HAP-1 (cell line): ENCODE measurements around the gene WDR35.

Experiments
- DNase-seq, 2 experiments: peaks; one replicate each; pipeline ENCODE4 v3.0.0-alpha.2; 2016 to 2020; ENCODE audit warnings: low spot score in 2 of 2
- H3K27me3 ChIP-seq: fragments of 250-450 bp; sonication (Bioruptor Pico); 2 replicates; pipeline ENCODE4 v1.5.1; 2020; ENCODE audit warnings: low read depth, mild to moderate bottlenecking, moderate library complexity
- H3K36me3 ChIP-seq: fragments of 250-450 bp; sonication (Bioruptor Pico); replicated peaks from 2 replicates; pipeline ENCODE4 v1.5.1; 2020; ENCODE audit warnings: mild to moderate bottlenecking
- H3K4me1 ChIP-seq: fragments of 250-450 bp; sonication (Bioruptor Pico); 2 replicates; pipeline ENCODE4 v1.5.1; 2020; ENCODE audit warnings: mild to moderate bottlenecking
- H3K4me3 ChIP-seq: fragments of 250-450 bp; sonication (Bioruptor Pico); 2 replicates; pipeline ENCODE4 v1.5.1; 2020; ENCODE audit warnings: mild to moderate bottlenecking, moderate library complexity
- H3K9me3 ChIP-seq: fragments of 250-450 bp; sonication (Bioruptor Pico); 2 replicates; pipeline ENCODE4 v1.5.1; 2020; ENCODE audit warnings: mild to moderate bottlenecking, moderate library complexity
- in situ Hi-C: fragments of 300-500 bp; cut with MboI; formaldehyde crosslinking; loops from 3 replicates; pipeline ENCODE4 v1.14.3; 2020; ENCODE audit warnings: low sequenced_read_pairs, inconsistent platforms, mixed read lengths

The WDR35 gene

DNA sequence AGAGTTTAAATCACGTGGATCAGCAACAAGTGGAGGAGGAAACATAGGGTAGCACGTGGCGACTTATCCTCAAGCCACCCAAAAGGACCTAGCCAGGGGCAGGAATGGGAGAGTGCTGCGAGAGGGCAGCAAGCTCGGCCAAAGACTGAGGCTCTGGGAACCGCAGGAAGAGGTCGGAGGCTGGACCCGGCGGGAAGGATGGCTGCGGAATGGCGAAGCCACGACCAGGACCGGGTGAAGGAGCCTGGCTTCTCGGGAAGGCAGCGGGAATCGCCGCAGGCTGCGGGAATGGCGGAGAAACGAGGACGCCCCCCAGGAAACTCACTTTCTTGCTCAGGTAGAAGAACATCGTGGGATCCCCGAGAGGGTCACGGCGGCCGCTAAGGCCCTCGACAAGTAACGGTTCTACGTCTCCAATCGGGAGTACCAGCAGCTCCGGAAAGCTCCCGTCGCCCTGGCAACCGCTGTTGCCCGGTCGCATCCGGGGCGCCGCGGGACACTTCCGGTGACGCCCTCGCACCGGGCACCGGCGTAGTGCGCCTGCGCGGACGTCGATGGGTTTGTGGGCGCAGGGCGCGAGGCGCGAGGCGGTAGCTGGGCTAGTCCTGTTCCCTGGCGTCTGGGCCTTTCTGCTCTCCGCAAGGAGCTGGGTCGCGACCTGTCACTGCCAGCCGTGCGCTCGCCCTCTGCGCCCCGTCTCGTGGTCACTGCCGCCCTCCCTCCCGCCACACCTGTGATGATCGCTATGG is at the start of gene WDR35:
Gene WDR35 (minus strand): TSS at position 439 of the 749 bp plus-strand sequence. CDS start 90 bp downstream, at position 349.
- H3K9me3 ChIP-seq: no peaks in the 10 kb centered on the region; the same call in 1 of the 2 replicates
- in situ Hi-C loops: no loop called here

DNA sequence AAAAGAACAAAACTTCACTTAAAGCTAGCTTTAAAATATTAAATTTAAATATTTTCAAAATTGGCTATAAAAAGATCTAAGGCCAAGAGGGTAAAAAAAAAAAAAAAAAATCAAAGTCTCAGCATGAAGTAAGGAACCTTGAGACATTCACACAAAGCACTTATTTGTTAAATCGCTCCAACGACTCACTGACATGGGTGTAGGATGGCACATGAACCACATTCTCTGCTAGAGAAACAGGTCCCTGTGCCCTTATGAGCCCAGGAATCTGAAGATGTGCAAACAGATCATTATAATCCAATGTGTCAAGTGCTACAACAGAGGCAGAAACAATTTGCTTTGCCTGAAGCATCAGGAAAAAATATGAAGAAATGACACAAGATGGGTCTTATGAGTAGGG is 47.8 kb upstream of the WDR35 start:
- Histone ChIP-seq H3K9me3 (no peaks in the 10 kb centered on the region), H3K36me3 (peaks cover 51% of the 10 kb centered on the region)
- in situ Hi-C loops: no loop called here

More for the DNA sequence above, at the start of gene WDR35:
- H3K27me3 ChIP-seq: peaks cover 5% of the 10 kb centered on the region; the same call in 1 of the 2 replicates
- H3K4me3 ChIP-seq: peak within 1 kb of the TSS; percentile 69
- peak; percentile 67 to 93 for DNase-seq
- H3K36me3 ChIP-seq: no peaks in the 10 kb centered on the region
- peaks cover 4% of the 10 kb centered on the region for H3K4me1 ChIP-seq

DNA sequence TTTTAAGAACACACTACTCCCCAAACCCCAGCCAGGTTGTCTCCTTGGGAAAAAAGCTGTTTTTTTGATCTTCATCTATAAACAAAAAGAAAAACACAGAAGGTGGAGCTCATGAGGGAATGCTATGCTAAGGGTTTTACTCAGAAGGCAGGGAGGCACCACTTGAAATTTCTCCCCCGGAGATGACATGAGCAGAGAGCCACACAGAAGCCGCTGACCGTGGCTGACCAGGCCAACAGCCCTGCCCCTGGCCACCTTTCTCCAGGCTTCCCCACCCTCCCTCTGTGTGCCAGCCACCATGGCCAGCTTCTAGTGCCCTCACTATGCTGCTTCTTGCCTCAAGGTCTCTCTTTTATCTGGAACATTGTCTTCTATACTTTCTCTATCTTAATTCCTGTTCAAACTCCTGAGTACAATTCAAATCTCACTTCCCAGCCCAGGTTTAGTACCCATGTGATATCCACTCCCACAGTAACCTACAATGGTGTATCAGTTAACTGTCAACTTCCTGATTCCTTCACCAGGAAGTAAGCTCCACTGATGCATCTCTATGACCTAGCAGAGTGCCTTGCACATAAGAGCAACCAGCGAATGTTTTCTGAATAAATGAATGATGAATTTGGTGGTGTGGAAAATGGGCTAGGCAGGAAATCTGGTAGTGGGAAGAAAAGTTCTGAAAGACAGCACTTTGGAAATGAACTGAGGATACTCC is 46.2 kb upstream of the WDR35 start:
- in situ Hi-C loops: no loop called here
- Histone ChIP-seq H3K9me3 (no peaks in the 10 kb centered on the region), H3K4me1 (no peaks in the 10 kb centered on the region; the same call in 1 of the 2 replicates), H3K4me3 (no peak overlapping the region), H3K36me3 (peaks cover 54% of the 10 kb centered on the region), H3K27me3 (no peaks in the 10 kb centered on the region)
- DNase-seq: no peak

More for the DNA sequence above, 47.8 kb upstream of the WDR35 start:
- Histone ChIP-seq H3K4me3 (no peak overlapping the region), H3K27me3 (no peaks in the 10 kb centered on the region), H3K4me1 (peaks cover 6% of the 10 kb centered on the region)
- DNase-seq: no peak

DNA sequence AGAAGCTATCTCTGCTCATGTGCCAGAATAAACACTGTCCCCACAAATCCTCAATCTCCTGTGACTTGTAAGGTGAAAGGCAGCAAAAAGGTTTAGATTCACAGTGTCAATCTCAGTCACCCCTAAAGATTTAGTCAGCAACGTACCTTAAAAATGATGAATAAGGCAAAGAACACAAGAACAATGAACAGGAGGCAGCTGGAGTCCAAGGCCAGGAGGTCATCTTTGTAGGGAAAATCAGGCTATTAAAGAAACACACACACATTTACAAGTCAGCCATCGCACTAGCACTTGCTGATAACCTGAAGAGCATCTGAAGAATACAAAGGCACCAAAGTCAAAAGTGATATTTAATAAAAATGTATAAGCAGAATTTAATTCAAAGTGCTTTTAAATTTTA is 44.9 kb upstream of the WDR35 start:
- DNase-seq: no peak

DNA sequence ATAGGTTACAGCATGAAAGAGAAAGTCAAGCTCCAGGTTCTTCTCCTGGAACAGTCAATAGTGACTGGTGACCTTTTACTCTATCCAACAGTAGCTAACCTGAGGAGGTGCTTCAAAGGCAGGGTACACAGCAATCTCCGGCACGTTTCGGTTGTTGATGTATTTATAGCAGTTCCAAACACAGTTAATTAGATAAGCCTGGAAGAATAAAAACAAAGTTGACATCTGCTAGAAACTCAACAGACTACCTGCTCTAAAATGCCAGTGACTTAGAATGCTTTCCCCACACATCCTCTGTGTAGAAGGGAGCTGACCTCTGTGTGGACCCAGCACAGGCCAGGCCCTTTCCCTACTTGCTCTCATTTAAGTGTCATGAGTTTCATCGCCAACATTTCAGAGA is 44.3 kb upstream of the WDR35 start:
- Histone ChIP-seq H3K9me3 (no peaks in the 10 kb centered on the region), H3K4me1 (no peaks in the 10 kb centered on the region; the same call in 1 of the 2 replicates), H3K4me3 (no peak overlapping the region), H3K27me3 (no peaks in the 10 kb centered on the region), H3K36me3 (peaks cover 44% of the 10 kb centered on the region)
- DNase-seq: no peak
- in situ Hi-C loops: no loop called here

More for the DNA sequence above, 44.9 kb upstream of the WDR35 start:
- H3K4me1 ChIP-seq: no peaks in the 10 kb centered on the region; the same call in 1 of the 2 replicates
- in situ Hi-C loops: no loop called here
- no peaks in the 10 kb centered on the region for H3K27me3 ChIP-seq
- H3K9me3 ChIP-seq: no peaks in the 10 kb centered on the region
- H3K36me3 ChIP-seq: peaks cover 47% of the 10 kb centered on the region
- H3K4me3 ChIP-seq: no peak overlapping the region

DNA sequence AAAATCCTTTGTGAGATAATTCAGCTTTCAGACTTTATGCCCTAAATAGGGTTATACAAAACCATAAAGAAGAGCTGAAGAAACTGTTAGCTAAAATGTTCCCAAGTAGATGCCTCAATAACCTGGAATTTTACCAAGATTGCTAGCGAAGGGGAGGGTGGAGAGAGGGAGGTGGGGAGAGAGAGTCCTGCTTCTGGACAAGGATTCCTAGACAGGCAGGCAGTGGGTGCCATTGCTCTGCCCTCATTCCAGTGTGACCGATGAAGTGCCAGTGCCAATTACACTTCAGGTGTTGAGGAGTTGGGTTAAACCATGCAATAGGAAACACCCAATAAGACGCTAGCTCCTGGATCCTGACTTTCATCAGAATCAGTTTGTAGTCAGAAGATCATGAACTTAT is 43.4 kb upstream of the WDR35 start:
- no peak for DNase-seq
- H3K36me3 ChIP-seq: peaks cover 40% of the 10 kb centered on the region

DNA sequence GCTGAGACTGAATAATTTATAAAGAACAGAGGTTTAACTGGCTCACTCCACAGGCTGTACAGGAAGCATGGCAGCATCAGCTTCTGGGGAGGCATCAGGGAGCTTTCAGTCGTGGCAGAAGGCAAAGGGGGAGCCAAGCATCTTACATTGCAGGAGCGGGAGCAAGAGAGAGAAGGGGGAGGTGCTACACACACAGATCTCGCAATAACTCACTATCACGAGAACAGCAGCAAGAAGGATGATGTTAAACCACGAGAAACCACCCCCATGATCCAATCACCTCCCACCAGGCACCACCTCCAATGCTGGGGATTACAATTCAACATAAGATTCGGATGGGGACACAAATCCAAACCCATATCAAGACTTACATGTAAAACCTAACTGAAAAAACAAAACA is 40.3 kb upstream of the WDR35 start:
- H3K9me3 ChIP-seq: no peaks in the 10 kb centered on the region
- no peak overlapping the region for H3K4me3 ChIP-seq
- in situ Hi-C loops: no loop called here
- DNase-seq: no peak
- H3K4me1 ChIP-seq: no peaks in the 10 kb centered on the region; the same call in 1 of the 2 replicates
- H3K36me3 ChIP-seq: peaks cover 26% of the 10 kb centered on the region
- H3K27me3 ChIP-seq: no peaks in the 10 kb centered on the region

More for the DNA sequence above, 43.4 kb upstream of the WDR35 start:
- in situ Hi-C loops: no loop called here
- no peaks in the 10 kb centered on the region for H3K9me3 ChIP-seq
- H3K4me1 ChIP-seq: no peaks in the 10 kb centered on the region; the same call in 1 of the 2 replicates
- H3K27me3 ChIP-seq: no peaks in the 10 kb centered on the region
- H3K4me3 ChIP-seq: no peak overlapping the region

DNA sequence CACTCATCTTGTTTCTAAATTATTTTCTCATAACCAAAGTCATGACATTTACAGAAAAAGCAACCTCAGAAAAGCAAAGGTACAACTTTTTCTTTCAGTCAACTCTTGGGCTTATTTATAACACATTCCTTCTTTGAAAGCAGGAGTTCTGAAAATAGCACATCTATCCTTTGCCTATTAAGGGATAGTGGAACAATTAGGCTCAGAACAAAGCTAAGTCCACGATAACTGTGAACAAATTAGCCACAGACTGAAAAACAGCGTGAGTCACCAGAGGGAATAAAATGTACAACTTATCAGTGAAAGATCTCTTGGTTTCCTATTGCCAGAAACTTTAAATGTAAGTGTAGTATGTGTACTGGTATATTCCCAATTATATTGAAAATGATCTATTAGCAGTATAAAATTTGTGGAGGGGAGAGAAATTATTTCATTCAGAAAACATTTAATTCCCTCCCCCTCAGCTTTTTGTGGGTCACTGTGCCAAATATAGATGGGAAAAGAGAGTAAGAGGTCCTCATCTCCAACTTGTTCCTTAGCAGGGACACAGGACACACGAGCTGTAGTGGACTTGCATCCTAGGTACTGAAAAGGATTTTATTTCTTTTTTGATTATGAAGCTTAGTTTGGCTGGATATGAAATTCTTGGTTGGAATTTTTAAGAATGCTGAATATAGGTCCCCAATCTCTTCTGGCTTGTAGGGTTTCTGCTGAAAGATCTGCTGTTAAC is 38.0 kb upstream of the WDR35 start:
- H3K36me3 ChIP-seq: peaks cover 11% of the 10 kb centered on the region

DNA sequence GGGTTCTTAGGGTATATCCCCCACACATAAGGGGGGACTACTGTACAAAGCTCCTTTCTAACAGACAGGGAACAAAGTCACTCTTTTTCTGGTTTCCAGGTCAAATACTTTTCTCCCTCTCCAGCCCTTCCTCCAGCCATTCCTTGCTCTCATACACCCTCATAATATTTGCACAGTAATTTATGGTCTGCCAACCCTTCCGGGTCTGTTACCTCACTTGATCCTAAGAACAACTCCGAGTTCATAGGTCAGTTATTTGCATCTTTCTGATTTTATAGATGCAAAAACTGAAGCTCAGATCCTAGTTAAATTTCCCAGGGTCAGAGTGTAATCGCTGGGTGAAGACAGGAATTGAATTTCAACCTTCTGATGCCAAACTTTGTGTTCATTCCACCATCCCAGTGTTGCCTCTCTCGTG is 37.4 kb upstream of the WDR35 start:
- H3K36me3 ChIP-seq: peaks cover 5% of the 10 kb centered on the region
- no peaks in the 10 kb centered on the region for H3K4me1 ChIP-seq
- no peak for DNase-seq
- in situ Hi-C loops: no loop called here
- no peaks in the 10 kb centered on the region for H3K9me3 ChIP-seq
- H3K27me3 ChIP-seq: no peaks in the 10 kb centered on the region
- H3K4me3 ChIP-seq: no peak overlapping the region

More for the DNA sequence above, 38.0 kb upstream of the WDR35 start:
- Histone ChIP-seq H3K4me3 (no peak overlapping the region), H3K9me3 (no peaks in the 10 kb centered on the region), H3K4me1 (no peaks in the 10 kb centered on the region; the same call in 1 of the 2 replicates), H3K27me3 (no peaks in the 10 kb centered on the region)
- DNase-seq: no peak
- in situ Hi-C loops: no loop called here

DNA sequence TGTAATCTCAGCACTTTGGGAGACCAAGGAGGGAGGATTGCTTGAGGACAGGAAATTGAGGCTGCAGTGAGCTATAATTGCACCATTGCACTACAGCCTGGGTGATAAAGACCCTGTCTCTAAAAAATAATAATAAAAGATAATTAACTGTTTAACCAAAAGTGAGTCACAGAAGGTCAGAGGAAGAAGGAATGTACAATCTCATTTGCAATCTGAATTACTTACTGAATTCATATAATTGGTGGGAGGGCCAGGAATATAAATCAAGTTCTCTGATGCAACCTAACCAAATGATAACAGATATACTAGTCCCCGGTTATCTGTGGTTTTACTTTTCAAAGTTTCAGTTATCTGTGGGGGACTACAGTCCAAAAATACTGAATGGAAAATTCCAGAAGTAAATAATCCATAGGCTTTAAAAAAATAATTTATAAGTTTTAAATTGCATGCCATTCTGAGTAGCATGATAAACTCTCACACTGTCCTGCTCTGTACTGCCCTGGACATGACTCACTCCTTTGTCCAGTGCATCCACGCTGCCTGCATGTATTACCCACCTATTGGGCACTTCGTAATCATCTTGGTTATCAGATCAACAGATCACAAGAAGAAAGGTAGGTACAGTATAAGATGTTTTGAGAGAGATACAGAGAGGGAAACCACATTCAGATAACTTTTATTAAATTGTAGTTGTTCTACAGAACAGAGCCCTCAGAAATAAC is 35.3 kb upstream of the WDR35 start:
- DNase-seq: no peak
- no peaks in the 10 kb centered on the region; the same call in 1 of the 2 replicates for H3K9me3 ChIP-seq
- H3K4me3 ChIP-seq: no peak overlapping the region
- in situ Hi-C loops: no loop called here
- peaks cover under 1% of the 10 kb centered on the region; the same call in 1 of the 2 replicates for H3K36me3 ChIP-seq
- no peaks in the 10 kb centered on the region for H3K27me3 ChIP-seq
- H3K4me1 ChIP-seq: no peaks in the 10 kb centered on the region

DNA sequence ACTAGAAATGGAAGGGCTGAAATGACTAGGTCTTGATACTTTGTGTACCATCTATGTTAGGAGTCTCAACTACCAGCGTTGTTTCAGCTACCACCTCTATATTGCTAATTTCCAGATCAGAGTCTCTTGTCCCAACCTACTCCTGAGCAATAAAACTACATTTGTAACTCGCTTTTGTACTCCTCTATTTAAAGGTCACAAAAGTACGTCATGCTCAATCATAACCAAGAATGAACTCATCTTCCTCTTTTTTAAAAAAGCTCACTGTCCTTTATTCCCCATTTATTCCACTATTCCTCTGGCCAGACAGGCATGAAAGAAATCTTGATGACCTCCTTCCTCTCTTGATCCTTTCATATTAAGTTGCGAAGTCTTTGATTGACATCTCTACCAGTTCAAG is 33.8 kb upstream of the WDR35 start:
- Histone ChIP-seq H3K36me3 (no peaks in the 10 kb centered on the region), H3K4me3 (no peak overlapping the region), H3K4me1 (no peaks in the 10 kb centered on the region), H3K27me3 (no peaks in the 10 kb centered on the region), H3K9me3 (no peaks in the 10 kb centered on the region; the same call in 1 of the 2 replicates)
- no peak for DNase-seq
- in situ Hi-C loops: no loop called here

DNA sequence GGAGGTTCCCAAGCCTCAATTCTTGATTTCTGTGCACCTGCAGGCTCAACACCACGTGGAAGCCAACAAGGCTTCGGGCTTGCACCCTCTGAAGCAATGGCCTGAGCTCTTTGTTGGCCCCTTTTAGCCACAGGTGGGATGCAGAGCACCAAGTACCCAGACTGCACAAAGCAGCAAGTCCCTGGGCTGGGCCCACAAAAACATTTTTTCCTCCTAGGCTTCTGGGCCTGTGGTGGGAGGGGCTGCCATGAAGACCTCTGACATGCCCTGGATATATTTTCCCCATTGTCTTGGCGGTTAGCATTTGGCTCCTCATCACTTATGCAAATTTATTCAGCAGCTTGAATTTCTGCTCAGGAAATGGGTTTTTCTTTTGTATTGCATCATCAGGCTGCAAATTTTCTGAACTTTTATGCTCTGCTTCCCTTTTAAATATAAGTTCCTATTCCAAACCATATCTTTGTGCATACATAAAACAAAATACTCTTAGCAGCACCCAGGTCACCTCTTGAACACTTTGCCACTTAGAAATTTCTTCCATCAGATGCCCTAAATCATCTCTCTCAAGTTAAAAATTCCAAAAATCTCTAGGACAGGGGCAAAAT is 31.6 kb upstream of the WDR35 start:
- no peaks in the 10 kb centered on the region for H3K36me3 ChIP-seq
- no peaks in the 10 kb centered on the region for H3K27me3 ChIP-seq
- no peak overlapping the region for H3K4me3 ChIP-seq
- no peaks in the 10 kb centered on the region; the same call in 1 of the 2 replicates for H3K9me3 ChIP-seq
- H3K4me1 ChIP-seq: no peaks in the 10 kb centered on the region
- DNase-seq: no peak
- in situ Hi-C loops: no loop called here

DNA sequence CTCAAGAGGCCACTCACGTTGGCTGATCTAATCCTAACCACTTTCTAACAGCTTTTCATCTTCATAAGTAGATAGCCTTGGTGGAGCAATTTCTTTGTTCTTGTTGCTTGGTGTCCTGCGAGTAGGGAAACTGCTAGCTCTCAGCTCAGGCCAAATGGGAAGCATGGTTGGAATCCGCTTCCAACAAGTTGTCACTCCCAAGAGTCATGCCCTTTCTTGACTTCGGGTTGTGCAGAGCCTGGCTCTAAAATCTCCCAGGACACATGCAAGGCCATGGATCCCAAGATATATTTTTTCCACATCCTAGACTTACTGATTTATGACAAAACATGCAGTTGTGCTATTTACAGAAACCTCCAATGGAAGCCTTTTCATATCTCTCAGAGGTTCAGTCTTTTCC is 29.8 kb upstream of the WDR35 start:
- H3K27me3 ChIP-seq: no peaks in the 10 kb centered on the region
- H3K36me3 ChIP-seq: no peaks in the 10 kb centered on the region
- no peaks in the 10 kb centered on the region; the same call in 1 of the 2 replicates for H3K9me3 ChIP-seq
- H3K4me3 ChIP-seq: no peak overlapping the region
- no peak for DNase-seq
- in situ Hi-C loops: no loop called here
- H3K4me1 ChIP-seq: no peaks in the 10 kb centered on the region
